Activated T-helper 2 cell treated with anti-CD3 and anti-CD28 coated beads, Interferon-gamma antibody, Interleukin-2, Interleukin-4, amounts not matched to agents 10 μg/mL and 5 μg/mL and 100 μg/mL, durations not matched to agents 14 hours and 24 hours and 36 hours (primary cell): ENCODE data around the gene FBXL15. TPM values are rescaled to one million over a fixed set of nuclear protein-coding genes. Genes with fewer than 3 reads are reported as not detected.

Source experiments
- DNase-seq: peaks from one replicate; pipeline ENCODE4 v3.0.0; 2021; ENCODE audit warnings: low spot score
- H3K27ac Mint-ChIP-seq: one replicate; pipeline ENCODE4 v1.8.0; 2021; ENCODE audit warnings: mixed read lengths
- H3K27me3 Mint-ChIP-seq: one replicate; pipeline ENCODE4 v1.8.0; 2021; ENCODE audit warnings: low read depth, mixed read lengths
- H3K36me3 Mint-ChIP-seq: one replicate; pipeline ENCODE4 v1.8.0; 2021; ENCODE audit warnings: low read depth, mixed read lengths
- H3K4me1 Mint-ChIP-seq: one replicate; pipeline ENCODE4 v1.8.0; 2021; ENCODE audit warnings: low read depth, mixed read lengths
- H3K4me3 Mint-ChIP-seq: one replicate; pipeline ENCODE4 v1.8.0; 2021; ENCODE audit warnings: low read depth, mild to moderate bottlenecking, moderate library complexity, mixed read lengths
- H3K9me3 Mint-ChIP-seq: one replicate; pipeline ENCODE4 v1.8.0; 2021; ENCODE audit warnings: mixed read lengths
- intact Hi-C: fragments of 100-400 bp; cut with micrococcal nuclease; formaldehyde crosslinking; loops from one replicate; pipeline ENCODE4 v1.15.1; 2023
- total RNA-seq: library from RNA; stranded (reverse); gene quantifications from 2 replicates; pipeline ENCODE4 v1.2.3, GENCODE V29; 2022

FBXL15 gene
- total RNA-seq, 1 donor from 2014 or later, result 14.8 TPM

GRCh38 chr10:102400598-102401341 lies 19.9 kb upstream of the FBXL15 start:
- intact Hi-C loops, result no loop called here
- peaks cover 23% of the 10 kb centered on the region for H3K4me1 Mint-ChIP-seq
- no peaks in the 10 kb centered on the region for H3K9me3 Mint-ChIP-seq
- H3K4me3 Mint-ChIP-seq, result no peak overlapping the region
- no peak for DNase-seq
- H3K27me3 Mint-ChIP-seq, result no peaks in the 10 kb centered on the region
- H3K36me3 Mint-ChIP-seq, result peaks cover 79% of the 10 kb centered on the region
- H3K27ac Mint-ChIP-seq, result peak overlapping the region; percentile 39

DNA sequence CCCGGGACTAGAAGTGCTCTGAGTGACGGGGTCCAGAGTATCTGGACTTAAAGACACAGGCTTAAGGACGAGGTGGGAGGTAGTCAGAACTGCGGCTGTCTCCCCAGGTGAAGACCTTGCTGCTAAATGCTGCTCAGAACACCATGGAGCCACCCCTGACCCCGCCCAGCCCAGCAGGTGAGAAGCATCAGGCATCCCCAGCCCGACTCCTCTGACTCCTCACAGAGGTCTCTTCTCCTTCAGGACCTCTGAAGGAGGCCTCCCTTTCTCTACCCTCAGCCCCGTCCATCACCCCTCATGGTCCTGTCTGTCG lies 19.3 kb upstream of the FBXL15 start:
- intact Hi-C loops, result no loop called here
- peaks cover 22% of the 10 kb centered on the region for H3K4me1 Mint-ChIP-seq
- H3K27me3 Mint-ChIP-seq, result no peaks in the 10 kb centered on the region
- no peak for DNase-seq
- H3K36me3 Mint-ChIP-seq, result peaks cover 74% of the 10 kb centered on the region
- no peak overlapping the region for H3K27ac Mint-ChIP-seq
- H3K9me3 Mint-ChIP-seq, result no peaks in the 10 kb centered on the region
- H3K4me3 Mint-ChIP-seq, result no peak overlapping the region

GRCh38 chr10:102401735-102402511 lies 18.7 kb upstream of the FBXL15 start:
- Mint-ChIP-seq H3K27me3 (no peaks in the 10 kb centered on the region), H3K4me1 (peaks cover 18% of the 10 kb centered on the region), H3K36me3 (peaks cover 68% of the 10 kb centered on the region), H3K27ac (no peak overlapping the region), H3K9me3 (no peaks in the 10 kb centered on the region), H3K4me3 (no peak overlapping the region)
- intact Hi-C loops, result no loop called here
- no peak for DNase-seq

DNA sequence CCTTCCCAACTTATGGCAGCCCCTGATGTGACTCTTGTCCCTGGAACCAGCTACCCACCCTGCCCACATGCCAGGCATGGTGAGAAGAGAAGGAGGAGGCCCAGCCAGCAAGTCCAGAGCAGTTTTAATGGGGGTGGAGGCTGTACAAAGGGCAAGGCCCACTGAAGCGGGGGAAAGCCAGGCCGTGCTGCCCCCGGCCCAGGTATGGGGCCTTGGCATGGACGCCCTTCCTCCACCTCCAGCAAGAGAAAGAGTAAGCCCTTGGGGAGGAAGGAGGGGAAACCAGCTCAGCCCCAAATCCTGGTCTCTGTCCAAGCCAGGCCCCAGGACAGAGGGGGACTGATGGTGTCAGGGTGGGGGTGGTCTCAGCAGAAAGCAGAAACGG lies 18.1 kb upstream of the FBXL15 start:
- DNase-seq, result no peak
- H3K27ac Mint-ChIP-seq, result no peak overlapping the region
- H3K9me3 Mint-ChIP-seq, result no peaks in the 10 kb centered on the region
- no peaks in the 10 kb centered on the region for H3K27me3 Mint-ChIP-seq
- peaks cover 16% of the 10 kb centered on the region for H3K4me1 Mint-ChIP-seq
- H3K36me3 Mint-ChIP-seq, result peaks cover 62% of the 10 kb centered on the region
- intact Hi-C loops, result no loop called here
- no peak overlapping the region for H3K4me3 Mint-ChIP-seq

- Mint-ChIP-seq H3K4me3 (no peak overlapping the region), H3K27ac (no peak overlapping the region), H3K27me3 (peaks cover 2% of the 10 kb centered on the region), H3K4me1 (peaks cover 15% of the 10 kb centered on the region), H3K9me3 (no peaks in the 10 kb centered on the region), H3K36me3 (peaks cover 56% of the 10 kb centered on the region)
- intact Hi-C loops, result no loop called here
- no peak for DNase-seq
These were observed 17.5 kb upstream of the FBXL15 start for GRCh38 chr10:102403115-102403514.

- Mint-ChIP-seq H3K4me1 (peaks cover 14% of the 10 kb centered on the region), H3K36me3 (peaks cover 45% of the 10 kb centered on the region), H3K9me3 (no peaks in the 10 kb centered on the region), H3K27me3 (peaks cover 8% of the 10 kb centered on the region), H3K27ac (no peak overlapping the region), H3K4me3 (no peak overlapping the region)
- intact Hi-C loops, result no loop called here
- DNase-seq, result no peak
These were observed 16.1 kb upstream of the FBXL15 start for GRCh38 chr10:102404361-102405107.

GRCh38 chr10:102405108-102405571 lies 15.5 kb upstream of the FBXL15 start:
- Mint-ChIP-seq H3K4me1 (peaks cover 18% of the 10 kb centered on the region), H3K36me3 (peaks cover 39% of the 10 kb centered on the region), H3K9me3 (no peaks in the 10 kb centered on the region), H3K27ac (no peak overlapping the region), H3K4me3 (no peak overlapping the region), H3K27me3 (peaks cover 14% of the 10 kb centered on the region)
- DNase-seq, result no peak
- intact Hi-C loops, result no loop called here

- H3K9me3 Mint-ChIP-seq, result no peaks in the 10 kb centered on the region
- DNase-seq, result no peak
- peaks cover 18% of the 10 kb centered on the region for H3K4me1 Mint-ChIP-seq
- no peak overlapping the region for H3K4me3 Mint-ChIP-seq
- peaks cover 15% of the 10 kb centered on the region for H3K27me3 Mint-ChIP-seq
- H3K27ac Mint-ChIP-seq, result no peak overlapping the region
- intact Hi-C loops, result no loop called here
- peaks cover 34% of the 10 kb centered on the region for H3K36me3 Mint-ChIP-seq
These were observed 15.0 kb upstream of the FBXL15 start for GRCh38 chr10:102405632-102406031.

- DNase-seq, result no peak
- H3K27ac Mint-ChIP-seq, result no peak overlapping the region
- no peak overlapping the region for H3K4me3 Mint-ChIP-seq
- H3K36me3 Mint-ChIP-seq, result peaks cover 22% of the 10 kb centered on the region
- intact Hi-C loops, result no loop called here
- peaks cover 24% of the 10 kb centered on the region for H3K27me3 Mint-ChIP-seq
- peaks cover 26% of the 10 kb centered on the region for H3K4me1 Mint-ChIP-seq
- no peaks in the 10 kb centered on the region for H3K9me3 Mint-ChIP-seq
These were observed 13.8 kb upstream of the FBXL15 start for GRCh38 chr10:102406815-102407214.

- Mint-ChIP-seq H3K36me3 (peaks cover 15% of the 10 kb centered on the region), H3K4me3 (peak overlapping the region; percentile 81)
These were observed 13.1 kb upstream of the FBXL15 start for GRCh38 chr10:102407425-102408130.

GRCh38 chr10:102408131-102408727 lies 12.4 kb upstream of the FBXL15 start:
- H3K27ac Mint-ChIP-seq, result peak overlapping the region; percentile 15
- H3K36me3 Mint-ChIP-seq, result peaks cover 14% of the 10 kb centered on the region
- peaks cover 31% of the 10 kb centered on the region for H3K4me1 Mint-ChIP-seq
- H3K27me3 Mint-ChIP-seq, result peaks cover 24% of the 10 kb centered on the region
- DNase-seq, result no peak
- intact Hi-C loops, result loop anchor here (2.0 kb wide), 1 partner anchor 13 kb away; the partner anchor contains the start of gene NFKB2
- no peaks in the 10 kb centered on the region for H3K9me3 Mint-ChIP-seq
- peak overlapping the region; percentile 81 for H3K4me3 Mint-ChIP-seq

More at GRCh38 chr10:102407425-102408130, 13.1 kb upstream of the FBXL15 start:
- Mint-ChIP-seq H3K27ac (no peak overlapping the region), H3K9me3 (no peaks in the 10 kb centered on the region), H3K27me3 (peaks cover 24% of the 10 kb centered on the region), H3K4me1 (peaks cover 27% of the 10 kb centered on the region)
- no peak for DNase-seq
- intact Hi-C loops, result loop anchor here (2.0 kb wide), 1 partner anchor 13 kb away; the partner anchor contains the start of gene NFKB2
